ENCODE measurements around the gene SETD9. TPM values are rescaled to one million over a fixed set of nuclear protein-coding genes. Genes with fewer than 3 reads are reported as not detected.

Gene SETD9
- total RNA-seq, 1 donor from 2014 or later = 4.7 TPM

- DNase-seq = no peak
These were observed 29.5 kb downstream of the SETD9 start for GRCh38 chr5:56938858-56939257.

- DNase-seq = no peak
These were observed 32.6 kb downstream of the SETD9 start for GRCh38 chr5:56941981-56942380.

- no peak for DNase-seq
These were observed 37.7 kb downstream of the SETD9 start for GRCh38 chr5:56947052-56947451.

GRCh38 chr5:56950626-56951125 lies 41.3 kb downstream of the SETD9 start:
- peak; percentile 46 for DNase-seq

- peak; percentile 24 for DNase-seq
These were observed 41.9 kb downstream of the SETD9 start for GRCh38 chr5:56951126-56951945.

- peak; percentile 50 for DNase-seq
These were observed 42.7 kb downstream of the SETD9 start, which contains the start of gene MIER3 for GRCh38 chr5:56951946-56952691. Gene MIER3, minus strand, starts transcription at chr5:56952123. Its CDS starts 21 bp downstream, at chr5:56952102.

GRCh38 chr5:56954262-56954661 lies 44.9 kb downstream of the SETD9 start:
- no peak for DNase-seq

GRCh38 chr5:56958595-56958994 lies 49.2 kb downstream of the SETD9 start:
- DNase-seq = no peak

- DNase-seq = no peak
These were observed 49.9 kb downstream of the SETD9 start for GRCh38 chr5:56959326-56959725.

- no peak for DNase-seq
These were observed 52.4 kb downstream of the SETD9 start for GRCh38 chr5:56961746-56962145.

GRCh38 chr5:56962286-56962685 lies 52.9 kb downstream of the SETD9 start:
- DNase-seq = no peak

GRCh38 chr5:56963246-56963645 lies 53.9 kb downstream of the SETD9 start:
- no peak for DNase-seq

- no peak for DNase-seq
These were observed 54.8 kb downstream of the SETD9 start for GRCh38 chr5:56964173-56964572.

Other genes with a start within 250 kb of the SETD9 start
- 22.1 TPM for gene MAP3K1, start 94.0 kb upstream of the SETD9 start, total RNA-seq
- 54.1 TPM for gene MIER3, start 42.5 kb downstream of the SETD9 start, total RNA-seq